GM19023 (cell line): ENCODE measurements around the gene CBLN3.

ENCODE experiments used
- ATAC-seq: cut with Tn5 transposase; IDR thresholded peaks from one replicate; pipeline ENCODE4 v1.9.1; 2021; ENCODE audit warnings: mild to moderate bottlenecking, moderate library complexity; ENCODE audit not compliant: unreplicated experiment

The CBLN3 gene

DNA sequence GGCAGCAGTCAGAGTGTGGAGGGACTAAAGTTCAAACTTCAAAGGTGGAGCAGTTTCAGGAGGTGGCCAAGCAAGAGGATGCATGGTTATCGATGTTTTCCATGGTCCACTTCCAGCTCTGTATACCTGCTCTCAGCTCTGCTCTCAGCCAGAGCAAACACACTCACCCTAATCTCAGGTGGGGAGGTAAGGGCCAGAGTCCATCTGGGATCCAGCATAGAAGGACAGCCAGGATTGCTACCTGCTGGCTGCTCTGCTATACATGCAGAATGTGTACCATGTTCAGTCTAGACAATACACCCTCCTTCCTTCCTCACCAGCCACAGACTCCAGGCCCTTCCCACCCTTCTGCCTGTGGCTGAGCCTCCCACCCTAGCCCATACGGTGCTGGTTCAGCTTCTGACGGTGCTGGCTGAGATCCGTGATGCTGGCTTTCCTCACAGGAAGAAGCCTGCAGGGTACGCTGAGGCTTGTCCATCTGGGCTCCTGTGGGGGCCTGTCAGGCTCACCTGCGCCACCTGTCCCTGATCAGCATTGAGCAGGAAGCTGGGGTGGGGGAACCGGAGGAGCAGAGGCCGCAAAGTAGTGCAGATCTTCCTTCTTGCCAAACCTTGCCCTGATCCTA, 2.4 kb downstream of the CBLN3 start:
- no peak for ATAC-seq

DNA sequence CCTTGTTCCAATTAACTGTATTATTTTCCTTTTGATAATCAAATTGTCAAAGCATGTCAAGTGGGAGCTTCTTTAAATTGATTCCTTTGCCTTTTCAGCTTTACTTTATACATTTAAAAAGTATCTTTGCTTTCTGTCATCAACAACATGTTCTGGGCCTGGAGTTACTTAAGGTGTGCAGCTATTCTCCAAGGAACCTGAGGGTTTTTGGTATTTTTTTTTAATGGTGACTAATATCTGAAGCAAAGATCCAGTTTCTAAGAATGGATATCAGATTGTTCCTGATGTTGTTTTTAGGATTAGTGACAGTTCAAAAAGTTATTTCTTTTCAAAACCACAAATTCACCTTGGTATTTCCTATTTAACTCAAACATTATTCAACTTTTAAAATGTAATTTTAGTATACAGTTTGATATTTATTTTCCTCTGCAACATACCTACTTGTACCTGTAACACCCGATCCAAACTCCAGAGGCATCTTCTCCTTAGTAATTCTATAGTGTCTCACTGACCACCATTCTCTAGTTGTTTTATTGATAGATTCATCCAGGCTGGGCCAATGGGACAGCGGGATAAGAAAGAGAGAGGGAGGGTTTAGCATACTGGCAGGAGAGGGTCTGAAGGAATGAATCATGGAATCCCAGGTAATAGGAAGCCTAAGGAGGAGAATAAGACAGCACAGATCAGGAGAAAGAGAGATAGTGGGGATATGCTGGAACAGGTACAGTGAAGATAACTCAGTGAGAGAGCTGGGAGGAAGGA, 3.1 kb downstream of the CBLN3 start:
- no peak for ATAC-seq

DNA sequence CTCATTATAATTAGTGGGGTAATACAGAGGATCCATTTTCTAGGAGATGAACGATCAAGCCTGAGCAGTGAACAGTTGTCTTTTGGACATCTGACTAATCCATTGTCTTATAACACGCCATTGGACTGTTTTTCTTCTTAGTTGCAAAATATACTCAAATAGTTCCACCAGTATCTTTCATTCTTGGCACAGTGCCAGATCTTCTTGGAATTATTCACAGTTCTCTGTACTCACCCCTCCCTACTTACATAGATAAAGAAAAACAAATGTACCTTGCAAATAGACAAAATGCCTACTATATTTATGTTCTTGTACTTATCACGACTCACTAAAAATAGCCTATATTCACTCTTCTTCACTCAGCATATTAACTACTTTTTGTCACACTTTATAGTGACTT, 3.8 kb downstream of the CBLN3 start:
- no peak for ATAC-seq

DNA sequence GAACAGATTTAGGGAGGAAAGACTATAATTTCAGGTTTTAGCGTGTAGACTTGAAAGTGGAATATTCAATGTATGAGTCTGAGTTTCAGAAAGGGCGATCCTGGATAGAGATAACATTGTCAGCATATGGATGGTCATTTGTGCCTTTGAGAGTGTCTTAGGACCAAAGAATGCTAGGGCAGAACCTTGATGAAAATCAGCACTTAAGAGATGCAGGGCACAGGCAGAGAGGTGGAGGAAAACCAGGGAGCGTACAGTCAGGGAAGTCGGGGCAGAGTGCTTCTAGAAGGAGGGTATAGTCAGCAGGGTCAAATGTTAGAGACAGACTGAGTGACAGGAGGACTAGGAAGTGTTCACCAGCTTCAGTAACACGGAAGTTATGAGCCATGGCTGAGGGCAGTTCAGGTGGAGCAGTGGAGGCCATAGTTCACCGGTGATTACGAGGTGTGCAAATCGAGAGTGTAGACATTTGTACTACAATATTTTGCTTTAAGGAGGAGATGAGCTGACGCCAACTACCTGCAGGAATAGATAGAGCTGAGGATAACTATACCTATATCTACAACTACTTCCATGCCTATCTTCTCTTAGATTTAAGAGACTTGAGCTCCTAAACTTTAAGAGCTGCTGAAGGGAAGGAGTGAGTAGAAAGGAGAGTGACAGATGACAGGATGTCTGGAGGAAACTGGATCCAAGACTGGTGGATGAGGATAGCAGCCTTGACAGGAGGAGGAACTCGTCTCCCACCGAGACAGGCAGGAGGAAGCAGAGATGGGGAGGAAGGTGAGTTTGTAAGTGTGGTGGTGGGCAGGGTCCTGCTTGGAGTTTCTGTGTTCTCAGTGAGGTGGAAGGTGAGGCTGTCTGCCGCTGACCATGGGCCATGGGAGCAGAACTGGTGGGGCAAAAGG, 6.5 kb downstream of the CBLN3 start:
- no peak for ATAC-seq

DNA sequence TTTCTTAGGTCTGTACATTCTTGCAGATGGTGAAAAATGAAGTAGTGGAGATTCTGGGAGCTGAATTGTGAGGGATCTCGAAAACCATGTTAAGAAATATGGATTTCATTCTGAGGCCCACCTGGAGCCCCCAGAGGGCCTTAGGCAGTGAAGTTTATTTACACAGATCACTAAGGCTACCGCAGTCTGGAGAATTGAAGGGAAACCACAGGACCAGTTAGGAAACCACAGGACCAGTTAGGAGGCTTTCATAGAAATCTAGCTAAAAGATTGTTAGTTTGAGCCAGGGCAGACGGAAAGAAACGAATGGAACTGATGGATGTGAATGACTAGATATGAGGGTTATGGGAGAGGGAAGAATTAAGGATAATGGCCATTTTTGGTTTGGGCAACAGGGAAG, 7.2 kb downstream of the CBLN3 start:
- no peak for ATAC-seq

DNA sequence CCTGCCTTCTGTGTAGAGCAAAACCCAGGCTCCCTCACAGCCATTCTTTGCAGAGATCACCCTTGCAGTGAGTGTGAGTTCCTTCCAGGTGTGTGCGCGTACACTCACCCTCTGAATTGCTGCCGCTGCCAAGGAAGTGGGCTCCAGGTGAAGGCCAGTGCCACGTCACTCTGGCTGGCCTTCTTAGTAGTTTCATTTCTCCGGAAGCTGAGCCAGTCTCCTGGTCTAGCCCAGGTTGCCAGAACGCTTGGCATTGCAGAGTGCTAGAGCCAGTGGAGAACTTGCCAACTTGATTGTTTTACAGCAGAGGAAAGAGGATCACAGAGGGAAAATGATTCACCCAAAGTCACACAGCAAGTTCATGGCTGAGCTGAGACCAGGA, 11.0 kb downstream of the CBLN3 start:
- ATAC-seq: no peak

DNA sequence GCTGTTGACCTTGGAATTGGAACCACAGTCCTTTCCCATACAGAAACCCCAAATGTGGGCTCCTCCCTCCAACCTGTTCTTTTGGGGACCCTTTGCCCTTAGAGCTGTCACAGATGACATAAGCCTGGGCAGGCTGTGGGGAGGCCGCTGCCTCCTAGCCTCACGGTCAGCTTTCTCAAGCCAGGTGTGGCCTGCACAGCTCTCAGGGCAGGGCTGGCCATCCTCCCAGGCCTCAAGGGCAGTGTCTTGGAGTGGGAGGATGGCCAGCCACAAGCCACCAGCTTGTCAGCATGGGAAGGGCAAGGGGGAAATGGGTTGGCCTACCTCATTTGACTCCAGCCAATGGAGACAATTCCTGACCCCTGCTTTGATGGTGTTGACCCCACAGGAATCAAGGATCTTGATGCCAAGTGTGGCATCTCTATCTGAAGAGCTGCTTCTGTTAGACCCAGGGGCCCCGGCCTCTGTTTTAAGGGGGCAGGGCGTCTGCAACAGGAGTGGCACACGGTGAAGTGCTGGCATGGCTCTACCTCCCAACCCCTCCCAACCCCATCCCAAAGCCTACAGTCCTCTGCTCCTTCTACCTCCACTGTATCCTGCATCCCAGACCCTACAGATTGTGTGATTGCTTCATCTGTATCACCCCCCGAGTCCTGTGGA, 11.5 kb downstream of the CBLN3 start:
- ATAC-seq: no peak

DNA sequence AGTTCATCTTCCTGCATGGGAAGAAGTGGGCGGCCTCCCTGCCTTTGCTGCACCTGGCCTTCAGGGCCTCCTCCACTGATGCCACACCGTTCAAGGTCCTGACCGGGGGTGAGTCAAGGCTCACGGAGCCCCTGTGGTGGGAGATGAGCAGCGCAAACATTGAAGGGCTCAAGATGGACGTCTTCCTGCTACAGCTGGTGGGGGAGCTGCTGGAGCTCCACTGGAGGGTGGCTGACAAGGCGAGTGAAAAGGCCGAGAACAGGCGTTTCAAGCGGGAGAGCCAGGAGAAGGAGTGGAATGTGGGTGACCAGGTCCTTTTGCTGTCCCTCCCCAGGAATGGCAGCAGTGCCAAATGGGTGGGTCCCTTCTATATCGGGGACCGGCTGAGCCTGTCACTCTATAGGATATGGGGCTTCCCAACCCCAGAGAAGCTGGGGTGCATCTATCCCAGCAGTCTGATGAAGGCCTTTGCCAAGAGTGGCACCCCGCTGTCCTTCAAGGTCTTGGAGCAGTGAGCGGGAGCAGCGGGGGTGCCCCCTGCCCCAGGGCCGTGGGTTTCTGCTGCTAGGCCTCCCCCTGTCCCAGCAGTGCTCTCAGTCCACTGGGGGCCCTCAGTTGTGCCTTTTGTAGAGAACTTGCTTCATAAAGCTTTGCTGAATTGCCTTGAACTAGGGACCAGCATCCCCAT, 12.4 kb downstream of the CBLN3 start:
- no peak for ATAC-seq

DNA sequence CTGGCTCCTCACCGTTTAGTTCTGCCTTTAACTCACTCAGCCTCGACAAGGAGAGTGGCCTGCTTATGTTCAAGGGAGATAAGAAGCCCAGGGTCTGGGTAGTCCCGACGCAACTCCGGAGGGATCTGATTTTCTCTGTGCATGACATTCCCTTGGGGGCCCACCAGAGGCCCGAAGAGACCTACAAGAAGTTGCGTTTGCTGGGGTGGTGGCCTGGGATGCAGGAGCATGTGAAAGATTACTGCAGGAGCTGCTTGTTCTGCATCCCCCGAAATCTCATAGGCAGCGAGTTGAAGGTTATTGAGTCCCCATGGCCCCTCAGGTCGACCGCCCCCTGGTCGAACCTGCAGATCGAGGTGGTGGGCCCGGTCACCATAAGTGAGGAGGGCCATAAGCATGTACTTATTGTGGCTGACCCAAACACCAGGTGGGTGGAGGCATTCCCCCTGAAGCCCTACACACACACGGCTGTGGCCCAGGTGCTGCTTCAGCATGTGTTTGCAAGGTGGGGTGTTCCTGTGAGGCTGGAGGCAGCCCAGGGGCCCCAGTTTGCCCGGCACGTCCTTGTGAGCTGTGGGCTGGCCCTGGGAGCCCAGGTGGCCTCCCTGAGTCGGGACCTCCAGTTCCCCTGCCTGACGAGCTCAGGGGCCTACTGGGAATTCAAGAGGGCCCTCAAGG, 13.1 kb downstream of the CBLN3 start:
- ATAC-seq: no peak

DNA sequence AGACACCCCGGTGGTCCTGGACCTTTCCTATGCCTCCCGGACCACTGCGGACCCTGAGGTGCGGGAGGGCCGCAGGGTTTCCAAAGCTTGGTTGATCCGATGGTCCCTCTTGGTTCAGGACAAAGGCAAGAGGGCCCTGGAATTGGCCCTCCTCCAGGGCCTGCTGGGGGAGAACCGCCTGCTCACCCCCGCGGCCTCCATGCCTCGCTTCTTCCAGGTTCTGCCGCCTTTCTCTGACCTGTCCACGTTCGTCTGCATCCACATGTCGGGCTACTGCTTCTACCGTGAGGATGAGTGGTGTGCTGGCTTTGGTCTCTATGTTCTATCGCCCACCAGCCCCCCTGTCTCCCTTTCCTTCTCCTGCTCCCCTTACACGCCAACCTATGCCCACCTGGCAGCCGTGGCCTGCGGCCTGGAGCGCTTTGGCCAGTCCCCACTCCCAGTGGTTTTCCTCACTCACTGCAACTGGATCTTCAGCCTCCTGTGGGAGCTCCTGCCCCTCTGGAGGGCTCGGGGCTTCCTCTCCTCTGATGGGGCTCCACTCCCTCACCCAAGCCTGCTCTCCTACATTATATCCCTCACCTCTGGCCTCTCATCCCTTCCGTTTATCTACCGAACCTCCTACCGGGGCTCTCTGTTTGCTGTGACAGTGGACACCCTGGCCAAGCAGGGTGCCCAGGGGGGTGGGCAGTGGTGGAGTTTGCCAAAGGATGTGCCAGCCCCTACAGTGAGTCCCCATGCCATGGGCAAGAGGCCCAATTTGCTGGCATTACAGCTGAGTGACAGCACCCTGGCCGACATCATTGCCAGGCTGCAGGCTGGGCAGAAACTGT, 13.8 kb downstream of the CBLN3 start:
- ATAC-seq: no peak

DNA sequence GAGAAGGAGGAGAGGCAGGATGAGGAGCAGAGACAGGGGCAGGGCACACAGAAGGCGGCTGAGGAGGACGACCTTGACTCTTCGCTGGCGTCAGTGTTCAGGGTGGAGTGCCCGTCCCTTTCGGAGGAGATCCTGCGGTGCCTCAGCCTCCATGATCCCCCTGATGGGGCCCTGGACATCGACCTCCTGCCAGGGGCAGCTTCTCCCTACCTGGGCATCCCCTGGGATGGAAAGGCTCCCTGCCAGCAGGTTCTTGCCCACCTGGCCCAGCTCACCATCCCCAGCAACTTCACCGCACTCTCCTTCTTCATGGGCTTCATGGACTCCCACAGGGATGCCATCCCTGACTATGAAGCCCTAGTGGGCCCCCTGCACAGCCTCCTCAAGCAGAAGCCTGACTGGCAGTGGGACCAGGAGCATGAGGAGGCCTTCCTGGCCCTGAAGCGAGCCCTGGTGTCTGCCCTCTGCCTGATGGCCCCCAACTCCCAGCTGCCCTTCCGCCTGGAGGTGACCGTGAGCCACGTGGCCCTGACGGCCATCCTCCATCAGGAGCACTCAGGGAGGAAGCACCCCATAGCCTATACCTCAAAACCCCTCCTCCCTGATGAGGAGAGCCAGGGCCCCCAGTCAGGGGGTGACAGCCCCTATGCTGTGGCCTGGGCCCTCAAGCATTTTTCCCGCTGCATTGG, 14.6 kb downstream of the CBLN3 start:
- no peak for ATAC-seq

DNA sequence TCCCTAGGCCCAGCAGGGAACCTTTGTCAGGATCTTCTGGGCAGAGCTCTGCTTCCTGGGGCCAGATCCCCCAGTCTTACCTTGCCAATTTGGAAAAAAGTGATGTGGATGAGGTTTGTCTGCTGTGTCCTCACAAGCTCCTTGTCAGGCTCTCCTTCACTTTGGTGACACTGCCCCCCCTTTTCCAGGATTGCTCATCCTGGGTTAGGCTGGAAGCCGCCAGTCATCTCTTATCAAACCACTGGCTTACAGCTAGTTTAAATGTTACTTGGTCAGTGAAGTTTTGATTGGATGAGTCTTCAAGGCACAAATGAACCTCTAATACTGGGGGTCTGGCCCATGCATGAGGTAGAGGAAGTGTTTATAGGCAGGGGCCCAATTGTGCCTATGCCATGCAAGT, 15.4 kb downstream of the CBLN3 start:
- ATAC-seq: no peak

DNA sequence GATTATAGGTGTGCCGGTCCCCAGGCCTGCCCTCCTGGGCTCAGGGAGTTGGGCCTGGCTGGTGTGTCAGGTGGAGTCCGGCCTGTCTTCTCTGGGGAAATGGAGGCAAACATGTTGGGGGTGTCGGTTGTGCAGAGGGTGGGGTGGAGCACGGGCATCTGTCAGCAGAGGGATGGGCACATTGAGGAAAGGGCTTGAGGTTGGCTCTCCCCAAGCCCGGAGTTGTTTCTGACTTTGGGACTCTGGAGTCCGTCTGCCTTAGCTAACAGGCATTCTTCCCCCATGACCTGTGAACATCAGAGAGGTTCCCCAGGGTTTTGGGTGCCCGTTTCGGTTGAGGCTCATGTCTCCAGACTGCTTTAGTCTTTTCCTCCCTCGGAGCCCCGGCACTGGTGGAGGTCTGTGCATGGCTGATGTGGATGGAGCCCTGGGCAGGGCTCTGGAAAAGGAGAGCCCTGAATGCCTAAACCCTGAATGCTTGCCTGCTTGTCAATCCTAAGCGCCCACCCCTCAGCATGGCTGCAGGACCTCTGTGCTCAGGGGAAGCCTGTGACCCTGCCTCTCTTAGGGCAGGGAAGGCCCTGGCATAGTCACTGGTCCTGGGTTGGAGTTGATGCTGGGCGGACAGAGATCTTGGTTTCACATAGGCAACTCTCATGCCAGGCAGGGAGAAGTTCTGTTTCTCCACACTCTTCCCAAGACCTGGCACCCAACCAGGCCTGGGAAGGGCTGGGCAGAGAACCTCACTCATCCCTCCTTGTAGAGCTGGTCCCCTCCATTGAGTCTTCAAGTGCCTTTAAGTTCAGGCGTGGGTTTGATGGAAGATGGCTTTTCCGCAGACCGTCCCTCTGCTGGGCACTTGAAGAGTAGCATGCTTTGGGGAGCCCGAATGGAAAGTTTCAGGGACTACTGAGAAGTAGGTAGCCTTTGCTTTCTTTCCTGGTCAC, 17.8 kb downstream of the CBLN3 start:
- no peak for ATAC-seq

DNA sequence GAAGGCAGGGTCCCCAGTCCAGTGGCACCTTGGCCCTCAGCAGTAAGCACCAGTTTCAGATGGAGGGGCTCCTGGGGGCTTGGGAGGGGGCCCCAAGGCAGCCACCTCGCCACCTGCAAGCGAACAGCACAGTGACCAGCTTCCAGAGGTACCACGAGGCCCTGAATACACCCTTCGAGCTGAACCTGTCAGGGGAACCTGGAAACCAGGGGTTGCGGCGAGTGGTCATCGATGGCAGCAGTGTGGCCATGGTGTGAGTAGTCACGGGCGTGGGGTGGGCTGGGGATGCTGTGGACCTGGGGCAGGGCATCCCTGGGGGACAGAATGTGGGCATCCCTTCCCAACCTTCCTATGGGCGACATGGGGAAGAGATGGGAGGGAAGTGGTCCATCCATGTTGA, 19.5 kb downstream of the CBLN3 start:
- ATAC-seq: no peak

DNA sequence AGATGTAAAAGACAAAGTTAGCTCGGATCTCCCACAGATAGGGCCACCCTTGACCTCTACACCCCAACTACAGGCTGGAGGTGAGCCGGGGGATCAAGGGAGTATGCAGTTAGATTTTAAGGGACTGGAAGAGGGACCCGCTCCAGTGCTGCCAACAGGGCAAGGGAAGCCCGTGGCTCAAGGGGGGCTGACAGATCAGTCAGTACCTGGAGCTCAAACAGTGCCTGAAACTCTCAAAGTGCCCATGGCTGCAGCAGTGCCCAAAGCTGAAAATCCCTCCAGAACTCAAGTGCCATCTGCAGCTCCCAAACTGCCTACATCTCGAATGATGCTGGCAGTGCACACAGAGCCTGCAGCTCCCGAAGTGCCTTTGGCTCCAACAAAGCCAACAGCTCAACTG, 20.3 kb downstream of the CBLN3 start:
- ATAC-seq: no peak

DNA sequence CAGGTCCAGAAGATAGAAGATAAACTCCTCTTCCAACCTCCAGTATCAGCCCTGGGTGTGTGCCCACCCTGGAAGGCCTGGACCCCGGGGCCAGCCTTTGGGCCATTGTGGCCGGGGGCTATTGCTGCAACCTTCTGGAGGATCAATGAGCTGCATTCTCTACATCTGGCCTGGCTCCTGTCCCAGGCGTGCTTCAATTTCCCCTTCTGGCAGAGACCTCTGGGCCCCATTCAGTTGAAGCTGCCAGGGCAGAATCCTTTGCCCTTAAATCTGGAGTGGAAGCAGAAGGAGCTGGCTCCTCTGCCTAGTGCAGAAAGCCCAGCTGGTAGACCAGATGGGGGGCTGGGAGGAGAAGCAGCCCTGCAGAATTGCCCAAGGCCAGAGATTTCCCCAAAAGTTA, 20.7 kb downstream of the CBLN3 start:
- ATAC-seq: no peak

DNA sequence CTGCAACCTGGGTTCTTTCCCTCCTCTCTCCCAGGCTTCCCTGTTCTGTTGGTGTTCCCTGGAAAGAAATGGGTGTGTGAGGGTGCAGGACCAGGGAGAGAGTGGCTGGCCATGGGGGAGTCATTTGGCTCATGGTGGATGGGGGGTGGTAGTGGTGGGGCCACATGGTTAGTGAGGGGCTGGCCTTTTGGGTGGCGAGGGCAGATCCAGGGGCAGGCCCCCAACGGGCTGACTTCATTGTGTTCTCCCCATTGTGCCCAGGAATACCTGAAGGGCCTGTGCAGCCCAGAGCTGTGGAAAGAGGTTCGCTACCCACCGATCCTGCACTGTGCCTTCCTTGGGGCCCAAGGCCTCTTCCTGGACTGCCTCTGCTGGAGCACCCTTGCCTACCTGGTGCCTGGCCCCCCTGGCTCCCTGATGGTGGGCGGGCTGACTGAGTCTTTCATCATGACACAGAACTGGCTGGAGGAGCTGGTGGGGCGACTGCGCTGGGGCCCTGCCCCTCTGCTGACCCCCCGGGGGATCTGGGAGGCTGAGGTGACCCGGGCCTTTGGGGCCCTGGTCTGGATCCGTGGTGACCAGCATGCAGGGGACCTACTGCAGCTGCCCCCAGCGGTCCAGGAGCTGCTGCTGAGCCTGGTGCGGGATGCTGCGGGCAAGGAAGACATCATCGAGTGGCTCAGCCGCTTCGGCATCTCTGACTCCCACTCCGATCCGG, 21.7 kb downstream of the CBLN3 start:
- no peak for ATAC-seq
